ENCODE measurements around the gene MRPS6.
A peak's percentile ranks its signal among the peaks of the same experiment; 100 is the strongest.

Gene MRPS6

GRCh38 chr21:34123609-34124008, 50.2 kb downstream of the MRPS6 start:
- H3K27ac ChIP-seq (ENCODE audit: low read length) = no peak overlapping the region
- H3K27me3 ChIP-seq (ENCODE audit: control insufficient read depth in 1 of 2, insufficient read depth in 2 of 2, low read length in 2 of 2) = no peaks in the 10 kb centered on the region
- H3K4me3 ChIP-seq (ENCODE audit: low read length in 2 of 2) = no peak overlapping the region
- peaks cover 32% of the 10 kb centered on the region for H3K4me1 ChIP-seq (ENCODE audit: control insufficient read depth, insufficient read depth, low read length)
- H3K9me3 ChIP-seq (ENCODE audit: control insufficient read depth in 2 of 2, low read length in 2 of 2) = no peaks in the 10 kb centered on the region
- H3K9ac ChIP-seq (ENCODE audit: low read length in 2 of 2) = no peak overlapping the region
- H3K36me3 ChIP-seq (ENCODE audit: control insufficient read depth in 2 of 2, insufficient read depth in 2 of 2, low read length in 2 of 2) = peaks cover 0 to 8% of the 10 kb centered on the region in 2 donors

GRCh38 chr21:34126269-34126668, 52.9 kb downstream of the MRPS6 start:
- H3K27ac ChIP-seq (ENCODE audit: low read length) = peak overlapping the region; percentile 33

GRCh38 chr21:34126691-34127090, 53.3 kb downstream of the MRPS6 start:
- Histone ChIP-seq H3K27me3 (ENCODE audit: control insufficient read depth in 1 of 2, insufficient read depth in 2 of 2, low read length in 2 of 2) (no peaks in the 10 kb centered on the region), H3K9ac (ENCODE audit: low read length in 2 of 2) (no peak overlapping the region), H3K4me1 (ENCODE audit: control insufficient read depth, insufficient read depth, low read length) (peaks cover 63% of the 10 kb centered on the region), H3K9me3 (ENCODE audit: control insufficient read depth in 2 of 2, low read length in 2 of 2) (no peaks in the 10 kb centered on the region), H3K36me3 (ENCODE audit: control insufficient read depth in 2 of 2, insufficient read depth in 2 of 2, low read length in 2 of 2) (peaks cover 0 to 8% of the 10 kb centered on the region in 2 donors), H3K4me3 (ENCODE audit: low read length in 2 of 2) (no peak overlapping the region), H3K27ac (ENCODE audit: low read length) (peak overlapping the region; percentile 33)

More at GRCh38 chr21:34126269-34126668, 52.9 kb downstream of the MRPS6 start:
- Histone ChIP-seq H3K4me3 (ENCODE audit: low read length in 2 of 2) (no peak overlapping the region), H3K9ac (ENCODE audit: low read length in 2 of 2) (no peak overlapping the region), H3K4me1 (ENCODE audit: control insufficient read depth, insufficient read depth, low read length) (peaks cover 58% of the 10 kb centered on the region), H3K27me3 (ENCODE audit: control insufficient read depth in 1 of 2, insufficient read depth in 2 of 2, low read length in 2 of 2) (no peaks in the 10 kb centered on the region), H3K9me3 (ENCODE audit: control insufficient read depth in 2 of 2, low read length in 2 of 2) (no peaks in the 10 kb centered on the region), H3K36me3 (ENCODE audit: control insufficient read depth in 2 of 2, insufficient read depth in 2 of 2, low read length in 2 of 2) (peaks cover 0 to 8% of the 10 kb centered on the region in 2 donors)

GRCh38 chr21:34128124-34128523, 54.7 kb downstream of the MRPS6 start:
- Histone ChIP-seq H3K27me3 (ENCODE audit: control insufficient read depth in 1 of 2, insufficient read depth in 2 of 2, low read length in 2 of 2) (no peaks in the 10 kb centered on the region), H3K36me3 (ENCODE audit: control insufficient read depth in 2 of 2, insufficient read depth in 2 of 2, low read length in 2 of 2) (peaks cover 0 to 8% of the 10 kb centered on the region in 2 donors), H3K4me3 (ENCODE audit: low read length in 2 of 2) (peak overlapping the region in 1 of 2 donors; percentile 22), H3K9me3 (ENCODE audit: control insufficient read depth in 2 of 2, low read length in 2 of 2) (no peaks in the 10 kb centered on the region), H3K4me1 (ENCODE audit: control insufficient read depth, insufficient read depth, low read length) (peaks cover 70% of the 10 kb centered on the region), H3K9ac (ENCODE audit: low read length in 2 of 2) (no peak overlapping the region), H3K27ac (ENCODE audit: low read length) (peak overlapping the region; percentile 62)

GRCh38 chr21:34128674-34129038, 55.3 kb downstream of the MRPS6 start:
- Histone ChIP-seq H3K36me3 (ENCODE audit: control insufficient read depth in 2 of 2, insufficient read depth in 2 of 2, low read length in 2 of 2) (peaks cover 0 to 8% of the 10 kb centered on the region in 2 donors), H3K27ac (ENCODE audit: low read length) (peak overlapping the region; percentile 77), H3K4me3 (ENCODE audit: low read length in 2 of 2) (no peak overlapping the region), H3K9me3 (ENCODE audit: control insufficient read depth in 2 of 2, low read length in 2 of 2) (no peaks in the 10 kb centered on the region), H3K27me3 (ENCODE audit: control insufficient read depth in 1 of 2, insufficient read depth in 2 of 2, low read length in 2 of 2) (no peaks in the 10 kb centered on the region), H3K4me1 (ENCODE audit: control insufficient read depth, insufficient read depth, low read length) (peaks cover 73% of the 10 kb centered on the region), H3K9ac (ENCODE audit: low read length in 2 of 2) (peak overlapping the region in 1 of 2 donors; percentile 44)

- peaks cover 74% of the 10 kb centered on the region for H3K4me1 ChIP-seq (ENCODE audit: control insufficient read depth, insufficient read depth, low read length)
- H3K4me3 ChIP-seq (ENCODE audit: low read length in 2 of 2) = peak overlapping the region; percentile 42 to 63
- H3K27me3 ChIP-seq (ENCODE audit: control insufficient read depth in 1 of 2, insufficient read depth in 2 of 2, low read length in 2 of 2) = no peaks in the 10 kb centered on the region
- H3K36me3 ChIP-seq (ENCODE audit: control insufficient read depth in 2 of 2, insufficient read depth in 2 of 2, low read length in 2 of 2) = peaks cover 0 to 8% of the 10 kb centered on the region in 2 donors
- H3K9me3 ChIP-seq (ENCODE audit: control insufficient read depth in 2 of 2, low read length in 2 of 2) = no peaks in the 10 kb centered on the region
- H3K27ac ChIP-seq (ENCODE audit: low read length) = peak overlapping the region; percentile 77
- H3K9ac ChIP-seq (ENCODE audit: low read length in 2 of 2) = peak overlapping the region; percentile 44 to 55
Measured at GRCh38 chr21:34129039-34129891, 55.9 kb downstream of the MRPS6 start.

GRCh38 chr21:34129901-34130715, 56.7 kb downstream of the MRPS6 start:
- Histone ChIP-seq H3K27me3 (ENCODE audit: control insufficient read depth in 1 of 2, insufficient read depth in 2 of 2, low read length in 2 of 2) (no peaks in the 10 kb centered on the region), H3K9ac (ENCODE audit: low read length in 2 of 2) (peak overlapping the region; percentile 44 to 55), H3K36me3 (ENCODE audit: control insufficient read depth in 2 of 2, insufficient read depth in 2 of 2, low read length in 2 of 2) (peaks cover 0 to 8% of the 10 kb centered on the region in 2 donors), H3K27ac (ENCODE audit: low read length) (peak overlapping the region; percentile 77), H3K4me1 (ENCODE audit: control insufficient read depth, insufficient read depth, low read length) (peaks cover 74% of the 10 kb centered on the region), H3K4me3 (ENCODE audit: low read length in 2 of 2) (peak overlapping the region; percentile 42 to 63), H3K9me3 (ENCODE audit: control insufficient read depth in 2 of 2, low read length in 2 of 2) (no peaks in the 10 kb centered on the region)

- H3K4me1 ChIP-seq (ENCODE audit: control insufficient read depth, insufficient read depth, low read length) = peaks cover 74% of the 10 kb centered on the region
- H3K9ac ChIP-seq (ENCODE audit: low read length in 2 of 2) = no peak overlapping the region
- peak overlapping the region; percentile 73 for H3K27ac ChIP-seq (ENCODE audit: low read length)
- H3K36me3 ChIP-seq (ENCODE audit: control insufficient read depth in 2 of 2, insufficient read depth in 2 of 2, low read length in 2 of 2) = peaks cover 3 to 8% of the 10 kb centered on the region in 2 donors
- no peaks in the 10 kb centered on the region for H3K9me3 ChIP-seq (ENCODE audit: control insufficient read depth in 2 of 2, low read length in 2 of 2)
- peak overlapping the region; percentile 42 to 54 for H3K4me3 ChIP-seq (ENCODE audit: low read length in 2 of 2)
- no peaks in the 10 kb centered on the region for H3K27me3 ChIP-seq (ENCODE audit: control insufficient read depth in 1 of 2, insufficient read depth in 2 of 2, low read length in 2 of 2)
Measured at GRCh38 chr21:34130716-34130985, 57.3 kb downstream of the MRPS6 start.

GRCh38 chr21:34131586-34131985, 58.2 kb downstream of the MRPS6 start:
- Histone ChIP-seq H3K27me3 (ENCODE audit: control insufficient read depth in 1 of 2, insufficient read depth in 2 of 2, low read length in 2 of 2) (no peaks in the 10 kb centered on the region), H3K4me3 (ENCODE audit: low read length in 2 of 2) (peak overlapping the region in 1 of 2 donors; percentile 29), H3K36me3 (ENCODE audit: control insufficient read depth in 2 of 2, insufficient read depth in 2 of 2, low read length in 2 of 2) (peaks cover 5% of the 10 kb centered on the region in 2 donors), H3K9me3 (ENCODE audit: control insufficient read depth in 2 of 2, low read length in 2 of 2) (no peaks in the 10 kb centered on the region), H3K9ac (ENCODE audit: low read length in 2 of 2) (no peak overlapping the region), H3K27ac (ENCODE audit: low read length) (peak overlapping the region; percentile 73), H3K4me1 (ENCODE audit: control insufficient read depth, insufficient read depth, low read length) (peaks cover 70% of the 10 kb centered on the region)

- H3K36me3 ChIP-seq (ENCODE audit: control insufficient read depth in 2 of 2, insufficient read depth in 2 of 2, low read length in 2 of 2) = peaks cover 5% of the 10 kb centered on the region in 2 donors
- peaks cover 64% of the 10 kb centered on the region for H3K4me1 ChIP-seq (ENCODE audit: control insufficient read depth, insufficient read depth, low read length)
- no peaks in the 10 kb centered on the region for H3K27me3 ChIP-seq (ENCODE audit: control insufficient read depth in 1 of 2, insufficient read depth in 2 of 2, low read length in 2 of 2)
- peak overlapping the region in 1 of 2 donors; percentile 35 for H3K4me3 ChIP-seq (ENCODE audit: low read length in 2 of 2)
- no peaks in the 10 kb centered on the region for H3K9me3 ChIP-seq (ENCODE audit: control insufficient read depth in 2 of 2, low read length in 2 of 2)
- H3K9ac ChIP-seq (ENCODE audit: low read length in 2 of 2) = peak overlapping the region in 1 of 2 donors; percentile 29
- peak overlapping the region; percentile 73 for H3K27ac ChIP-seq (ENCODE audit: low read length)
Measured at GRCh38 chr21:34132202-34132601, 58.8 kb downstream of the MRPS6 start.
